Measurements from ENCODE around the gene ZBTB7C.

GRCh38 chr18:48352051-48352755, 57.0 kb downstream of the ZBTB7C start:
- TF ChIP-seq CTCF (IDR thresholded peaks at IDR 0.05) (no peak), EZH2 (IDR thresholded peaks at IDR 0.05; ENCODE audit: borderline replicate concordance, insufficient read depth, low read depth, low read length, poor library complexity, severe bottlenecking) (no peak)

Measured in B cell (primary cell).